Glutamatergic neuron (in vitro differentiated cells): ENCODE results near the gene ZBTB40. TPM values are rescaled to one million over a fixed set of nuclear protein-coding genes. Genes with fewer than 3 reads are reported as not detected.

Experiments
- DNase-seq: peaks from one replicate; pipeline ENCODE4 v3.0.0; 2022
- H3K27ac Mint-ChIP-seq: one replicate; pipeline ENCODE4 v1.8.0; 2020; ENCODE audit warnings: mild to moderate bottlenecking, mixed read lengths, inconsistent platforms; ENCODE audit not compliant: unreplicated experiment
- H3K27me3 Mint-ChIP-seq: one replicate; pipeline ENCODE4 v1.8.0; 2020; ENCODE audit warnings: mild to moderate bottlenecking, moderate library complexity, mixed read lengths, inconsistent platforms; ENCODE audit not compliant: unreplicated experiment
- H3K36me3 Mint-ChIP-seq: one replicate; pipeline ENCODE4 v1.8.0; 2020; ENCODE audit warnings: mild to moderate bottlenecking, mixed read lengths, inconsistent platforms; ENCODE audit not compliant: unreplicated experiment
- H3K4me1 Mint-ChIP-seq: one replicate; pipeline ENCODE4 v1.8.0; 2020; ENCODE audit warnings: mild to moderate bottlenecking, low read depth, mixed read lengths, inconsistent platforms; ENCODE audit not compliant: unreplicated experiment
- H3K4me3 Mint-ChIP-seq: one replicate; pipeline ENCODE4 v1.8.0; 2020; ENCODE audit warnings: mild to moderate bottlenecking, mixed read lengths, inconsistent platforms; ENCODE audit not compliant: unreplicated experiment
- H3K9me3 Mint-ChIP-seq: one replicate; pipeline ENCODE4 v1.8.0; 2020; ENCODE audit warnings: mild to moderate bottlenecking, moderate library complexity, mixed read lengths, inconsistent platforms; ENCODE audit not compliant: unreplicated experiment
- total RNA-seq: library from RNA; stranded (reverse); fragmentation: NEBNext Ultra II Directional; extraction: Animal tissue kit (Norgen Biotek cat#: 25700); gene quantifications from one replicate; pipeline ENCODE4 v1.2.1, GENCODE V29; 2021; ENCODE audit not compliant: unreplicated experiment
- TF ChIP-seq, protein P1 (sequence below): fragments of 200-600 bp; sonication (generic); IDR thresholded peaks from one replicate; pipeline ENCODE4 v1.5.0; 2021; ENCODE audit not compliant: partially characterized antibody, unreplicated experiment

ZBTB40 gene
- total RNA-seq, 1 donor from 2014 or later = 25.7 TPM

DNA sequence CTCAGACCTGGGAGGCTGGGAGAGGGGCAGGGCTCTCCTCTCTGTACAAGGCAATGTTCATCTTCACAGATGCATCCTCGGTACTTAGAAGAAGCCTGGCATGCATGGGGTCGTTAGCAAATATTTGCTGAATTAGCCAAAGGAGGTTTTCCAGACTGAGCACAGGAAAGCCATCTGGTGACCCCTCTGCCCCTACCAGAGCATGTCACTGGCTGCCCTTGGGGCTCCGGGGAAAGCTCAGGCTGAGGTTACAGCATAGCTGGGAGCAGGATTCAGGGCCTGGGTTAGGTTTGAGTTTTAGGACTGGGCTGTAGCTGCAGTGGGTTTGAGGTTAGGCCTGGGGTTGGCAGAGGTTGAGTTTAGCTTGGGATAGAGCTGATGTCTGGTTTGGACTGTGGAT lies 43.4 kb upstream of the ZBTB40 start:
- peaks cover 6% of the 10 kb centered on the region for H3K27me3 Mint-ChIP-seq
- no peak overlapping the region for H3K27ac Mint-ChIP-seq
- H3K4me1 Mint-ChIP-seq = peaks cover 15% of the 10 kb centered on the region
- peaks cover 4% of the 10 kb centered on the region for H3K36me3 Mint-ChIP-seq
- H3K4me3 Mint-ChIP-seq = no peak overlapping the region
- peak; percentile 48 for DNase-seq
- TF ChIP-seq, protein P1, sequence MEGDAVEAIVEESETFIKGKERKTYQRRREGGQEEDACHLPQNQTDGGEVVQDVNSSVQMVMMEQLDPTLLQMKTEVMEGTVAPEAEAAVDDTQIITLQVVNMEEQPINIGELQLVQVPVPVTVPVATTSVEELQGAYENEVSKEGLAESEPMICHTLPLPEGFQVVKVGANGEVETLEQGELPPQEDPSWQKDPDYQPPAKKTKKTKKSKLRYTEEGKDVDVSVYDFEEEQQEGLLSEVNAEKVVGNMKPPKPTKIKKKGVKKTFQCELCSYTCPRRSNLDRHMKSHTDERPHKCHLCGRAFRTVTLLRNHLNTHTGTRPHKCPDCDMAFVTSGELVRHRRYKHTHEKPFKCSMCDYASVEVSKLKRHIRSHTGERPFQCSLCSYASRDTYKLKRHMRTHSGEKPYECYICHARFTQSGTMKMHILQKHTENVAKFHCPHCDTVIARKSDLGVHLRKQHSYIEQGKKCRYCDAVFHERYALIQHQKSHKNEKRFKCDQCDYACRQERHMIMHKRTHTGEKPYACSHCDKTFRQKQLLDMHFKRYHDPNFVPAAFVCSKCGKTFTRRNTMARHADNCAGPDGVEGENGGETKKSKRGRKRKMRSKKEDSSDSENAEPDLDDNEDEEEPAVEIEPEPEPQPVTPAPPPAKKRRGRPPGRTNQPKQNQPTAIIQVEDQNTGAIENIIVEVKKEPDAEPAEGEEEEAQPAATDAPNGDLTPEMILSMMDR = no peak
- H3K9me3 Mint-ChIP-seq = peaks cover 4% of the 10 kb centered on the region

DNA sequence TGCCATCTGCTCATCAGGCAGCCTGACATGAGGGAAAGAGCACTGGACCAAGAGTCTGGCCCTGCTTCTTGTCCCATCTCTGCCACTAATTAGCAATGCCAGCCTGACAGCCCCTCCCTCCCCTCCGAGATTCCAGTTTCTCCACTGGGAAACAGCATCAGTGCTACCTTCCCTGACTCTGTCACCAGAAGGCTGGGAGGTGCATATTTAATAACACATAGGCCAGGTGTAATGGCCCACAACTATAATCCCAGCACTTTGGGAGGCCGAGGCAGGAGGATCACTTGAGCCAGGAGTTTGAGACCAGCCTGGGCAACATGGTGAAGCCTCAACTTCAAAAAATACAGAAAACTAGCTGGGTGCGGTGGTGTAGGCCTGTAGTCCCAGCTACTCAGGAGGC lies 41.2 kb upstream of the ZBTB40 start:
- Mint-ChIP-seq H3K4me1 (peaks cover 15% of the 10 kb centered on the region), H3K9me3 (peaks cover 4% of the 10 kb centered on the region), H3K36me3 (peaks cover 4% of the 10 kb centered on the region), H3K27me3 (peaks cover 4% of the 10 kb centered on the region), H3K27ac (no peak overlapping the region), H3K4me3 (no peak overlapping the region)
- TF ChIP-seq, protein P1 = no peak
- DNase-seq = no peak

GRCh38 chr1:22410928-22411495 lies 40.6 kb upstream of the ZBTB40 start:
- Mint-ChIP-seq H3K27me3 (peaks cover 4% of the 10 kb centered on the region), H3K9me3 (peaks cover 4% of the 10 kb centered on the region), H3K36me3 (peaks cover 4% of the 10 kb centered on the region), H3K27ac (no peak overlapping the region), H3K4me3 (no peak overlapping the region), H3K4me1 (peaks cover 15% of the 10 kb centered on the region)
- TF ChIP-seq, protein P1 = no peak
- DNase-seq = no peak

GRCh38 chr1:22411589-22411988 lies 40.1 kb upstream of the ZBTB40 start:
- no peak for DNase-seq
- H3K36me3 Mint-ChIP-seq = peaks cover 4% of the 10 kb centered on the region
- peaks cover 4% of the 10 kb centered on the region for H3K27me3 Mint-ChIP-seq
- H3K9me3 Mint-ChIP-seq = peaks cover 4% of the 10 kb centered on the region
- H3K4me1 Mint-ChIP-seq = peaks cover 15% of the 10 kb centered on the region
- no peak overlapping the region for H3K27ac Mint-ChIP-seq
- H3K4me3 Mint-ChIP-seq = no peak overlapping the region
- TF ChIP-seq, protein P1 = no peak

- Mint-ChIP-seq H3K4me1 (peaks cover 5% of the 10 kb centered on the region), H3K27ac (no peak overlapping the region), H3K4me3 (no peak overlapping the region), H3K36me3 (peaks cover 4% of the 10 kb centered on the region), H3K27me3 (peaks cover under 1% of the 10 kb centered on the region), H3K9me3 (peaks cover 6% of the 10 kb centered on the region)
- TF ChIP-seq, protein P1 = no peak
- DNase-seq = no peak
Measured at GRCh38 chr1:22412932-22413727, 38.5 kb upstream of the ZBTB40 start.
